HUDEP-2 (cell line): Measurements from ENCODE around the gene PHYHD1.

ENCODE experiments used
- DNase-seq, 76 experiments: peaks; one replicate each; lab custom pipeline; 2025; ENCODE audit not compliant: unreplicated experiment in 76 of 76; lab: John Stamatoyannopoulos, UW

PHYHD1 gene

GRCh38 chr9:128899566-128900322 is 21.0 kb upstream of the PHYHD1 start:
- peak in 10 of 76 experiments; percentile 10 to 31 (median 18) for DNase-seq

GRCh38 chr9:128901379-128901778 is 19.4 kb upstream of the PHYHD1 start:
- DNase-seq, result no peak

GRCh38 chr9:128901822-128902221 is 19.0 kb upstream of the PHYHD1 start:
- DNase-seq, result no peak

- peak in 42 of 76 experiments; percentile 14 to 57 (median 34) for DNase-seq
Measured at GRCh38 chr9:128902351-128903078, 18.3 kb upstream of the PHYHD1 start.

- no peak for DNase-seq
Measured at GRCh38 chr9:128903079-128903461, 17.7 kb upstream of the PHYHD1 start.

GRCh38 chr9:128903871-128904620 is 16.7 kb upstream of the PHYHD1 start:
- no peak for DNase-seq

GRCh38 chr9:128905964-128906363 is 14.8 kb upstream of the PHYHD1 start:
- no peak for DNase-seq

GRCh38 chr9:128906741-128907140 is 14.0 kb upstream of the PHYHD1 start:
- peak in 5 of 76 experiments; percentile 11 to 20 (median 16) for DNase-seq

- no peak for DNase-seq
Measured at GRCh38 chr9:128908372-128908771, 12.4 kb upstream of the PHYHD1 start.

- no peak for DNase-seq
Measured at GRCh38 chr9:128909859-128910258, 10.9 kb upstream of the PHYHD1 start.

GRCh38 chr9:128910906-128911305 is 9.9 kb upstream of the PHYHD1 start:
- no peak for DNase-seq

- DNase-seq, result no peak
Measured at GRCh38 chr9:128911529-128912035, 9.2 kb upstream of the PHYHD1 start.

GRCh38 chr9:128912270-128912853 is 8.4 kb upstream of the PHYHD1 start:
- DNase-seq, result no peak

GRCh38 chr9:128913048-128913900 is 7.5 kb upstream of the PHYHD1 start:
- no peak for DNase-seq

GRCh38 chr9:128913995-128914772 is 6.6 kb upstream of the PHYHD1 start:
- DNase-seq, result no peak

- DNase-seq, result no peak
Measured at GRCh38 chr9:128916204-128916603, 4.6 kb upstream of the PHYHD1 start.

- no peak for DNase-seq
Measured at GRCh38 chr9:128916745-128917144, 4.0 kb upstream of the PHYHD1 start.

GRCh38 chr9:128917151-128917849 is 3.5 kb upstream of the PHYHD1 start:
- no peak for DNase-seq

- no peak for DNase-seq
Measured at GRCh38 chr9:128918921-128919320, 1.9 kb upstream of the PHYHD1 start.
